OCI-LY7 (cell line): Measurements from ENCODE around the gene HINFP. TPM values are rescaled to one million over a fixed set of nuclear protein-coding genes. Genes with fewer than 3 reads are reported as not detected.
A peak's percentile ranks its signal among the peaks of the same experiment; 100 is the strongest.

Experiments
- BruUV-seq: library from RNA; stranded (reverse); fragments of 400-500 nt; replicated peaks from 2 replicates; lab custom pipeline; 2021; lab: Mats Ljungman, UMichigan
- CTCF ChIA-PET: fragments of 300-600 bp; sonication (Branson Sonifier 250); formaldehyde crosslinking; loops from one replicate; lab custom pipeline; 2022; ENCODE audit warnings: antibody characterized with exemption; ENCODE audit not compliant: unreplicated experiment; lab: Charles Lee
- POLR2A ChIA-PET: fragments of 300-600 bp; sonication (Branson Sonifier 250); formaldehyde crosslinking; loops from one replicate; lab custom pipeline; 2022; ENCODE audit warnings: antibody characterized with exemption; lab: Charles Lee
- DNase-seq: peaks from one replicate; pipeline ENCODE4 v3.0.0-alpha.2; 2015; ENCODE audit warnings: low spot score
- H2AFZ ChIP-seq: fragments of 200-600 bp; sonication (generic), shearing (Covaris generic); 2 replicates; pipeline ENCODE4 v1.6.1; 2014; ENCODE audit warnings: mild to moderate bottlenecking, antibody characterized with exemption, low read length, moderate library complexity
- H3K27ac ChIP-seq: fragments of 200-600 bp; sonication (generic); 2 replicates; pipeline ENCODE4 v1.5.1; 2014; ENCODE audit warnings: mixed run types, low read depth, mild to moderate bottlenecking, moderate library complexity, low read length, inconsistent platforms; ENCODE audit not compliant: poor library complexity, severe bottlenecking
- H3K36me3 ChIP-seq: fragments of 200-600 bp; sonication (generic); 2 replicates; pipeline ENCODE4 v1.6.1; 2014; ENCODE audit warnings: mild to moderate bottlenecking, antibody characterized with exemption, low read length, moderate library complexity, mixed read lengths; ENCODE audit not compliant: insufficient read depth
- H3K4me1 ChIP-seq: fragments of 200-600 bp; sonication (generic); 2 replicates; pipeline ENCODE4 v1.5.1; 2014; ENCODE audit warnings: mild to moderate bottlenecking, low read length; ENCODE audit not compliant: insufficient read depth, poor library complexity, severe bottlenecking
- H3K4me2 ChIP-seq: fragments of 200-600 bp; sonication (generic); 2 replicates; pipeline ENCODE4 v1.6.1; 2014; ENCODE audit warnings: mild to moderate bottlenecking, low read length
- H3K4me3 ChIP-seq: fragments of 200-600 bp; sonication (generic); 2 replicates; pipeline ENCODE4 v1.5.1; 2014; ENCODE audit warnings: mild to moderate bottlenecking, low read depth, low read length; ENCODE audit not compliant: poor library complexity, severe bottlenecking
- H3K79me2 ChIP-seq: fragments of 200-600 bp; sonication (generic); 2 replicates; pipeline ENCODE4 v1.6.1; 2016; ENCODE audit warnings: low read depth, mild to moderate bottlenecking, low read length, moderate library complexity, mixed read lengths; ENCODE audit not compliant: insufficient read depth
- H3K9me2 ChIP-seq: fragments of 200-600 bp; sonication (generic); 2 replicates; pipeline ENCODE4 v1.6.1; 2016; ENCODE audit warnings: mild to moderate bottlenecking, low read length, mixed read lengths; ENCODE audit not compliant: insufficient read depth
- H3K9me3 ChIP-seq: fragments of 200-600 bp; sonication (generic); 2 replicates; pipeline ENCODE4 v1.6.1; 2014; ENCODE audit warnings: mild to moderate bottlenecking, mixed run types, low read length, mixed read lengths
- H4K20me1 ChIP-seq: fragments of 200-600 bp; sonication (generic); 2 replicates; pipeline ENCODE4 v1.6.1; 2014; ENCODE audit warnings: mild to moderate bottlenecking, antibody characterized with exemption, low read length, moderate library complexity, mixed read lengths; ENCODE audit not compliant: insufficient read depth
- EZH2phosphoT487 ChIP-seq: fragments of 200-600 bp; sonication (generic); IDR thresholded peaks from 2 replicates; pipeline ENCODE4 v1.6.1; 2018; ENCODE audit warnings: low read depth, borderline replicate concordance, mild to moderate bottlenecking, mixed run types, antibody characterized with exemption, low read length, moderate library complexity, mixed read lengths
- intact Hi-C: fragments of 100-400 bp; cut with micrococcal nuclease; formaldehyde crosslinking; loops from one replicate; pipeline ENCODE4 v1.10.0; 2022; ENCODE audit not compliant: unreplicated experiment
- total RNA-seq, 2 experiments: library from RNA; depleted of rRNA in 1 of 2; stranded (reverse); fragments of >200 nt in 1 of 2; shearing (Covaris generic) in 1 of 2; gene quantifications; 2 replicates each; pipeline ENCODE4 v1.2.3, GENCODE V29; 2014 to 2022
- TF ChIP-seq, protein P1 (sequence below): fragments of 200-600 bp; sonication (generic); conservative IDR thresholded peaks from 2 replicates; pipeline ENCODE4 v1.5.1; 2014; ENCODE audit warnings: mild to moderate bottlenecking, antibody characterized with exemption, low read length, moderate library complexity, mixed read lengths

Gene HINFP
- total RNA-seq, 2 experiments from 2014 or later, result 27.7 to 29.6 TPM

DNA sequence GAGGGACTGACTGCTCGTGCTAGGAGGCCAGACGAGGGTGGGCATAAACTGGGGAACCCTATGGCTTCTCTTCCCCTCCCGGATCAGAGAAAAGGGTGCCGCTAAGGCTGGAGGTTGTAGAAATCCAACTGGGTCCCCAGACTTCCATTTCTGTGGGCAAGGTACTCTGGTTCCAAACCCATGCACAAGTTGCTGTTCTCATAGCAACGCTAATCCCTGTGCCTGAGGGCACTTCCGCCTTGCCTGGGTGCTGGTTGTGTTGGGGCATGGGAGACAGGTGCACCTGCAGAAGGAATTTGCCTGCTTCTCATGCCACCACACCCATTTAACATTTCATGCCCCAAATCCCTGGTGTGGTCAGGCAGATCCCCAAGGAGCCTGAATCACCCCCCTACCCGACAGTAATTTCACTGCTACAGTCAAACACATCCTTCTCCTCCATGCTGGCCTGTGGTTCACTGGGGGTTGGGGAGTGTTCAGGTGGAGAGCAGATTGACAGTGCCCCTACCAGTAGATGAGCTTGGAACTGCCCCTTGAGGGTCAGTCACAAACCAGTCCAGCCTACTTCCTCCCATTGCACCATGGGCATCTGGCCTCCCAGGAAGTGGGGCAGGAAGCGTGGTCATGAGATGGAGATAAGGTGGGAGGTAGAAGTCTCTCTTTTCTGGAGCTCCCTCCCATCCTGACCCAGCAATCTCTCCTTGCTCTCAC, 13.1 kb upstream of the HINFP start:
- CTCF ChIA-PET, result interaction anchor here (1.4 kb wide), 1 partner anchor 13 kb away, joined by 7 read pairs; the partner anchor contains the start of gene HINFP
- peaks cover 7% of the 10 kb centered on the region; the same call in 1 of the 2 replicates for H3K36me3 ChIP-seq
- peak overlapping the region; percentile 41 for H3K27ac ChIP-seq
- H4K20me1 ChIP-seq, result no peaks in the 10 kb centered on the region
- H3K4me3 ChIP-seq, result peak overlapping the region; percentile 93
- BruUV-seq, result no TSS peak
- no peaks in the 10 kb centered on the region for H3K9me3 ChIP-seq
- peak; percentile 71 for DNase-seq
- intact Hi-C loops, result loop anchor here (1.0 kb wide), 1 partner anchor 13 kb away; the partner anchor contains the start of gene HINFP
- H3K4me2 ChIP-seq, result peak overlapping the region; percentile 99
- no peaks in the 10 kb centered on the region for H3K9me2 ChIP-seq
- peaks cover 6% of the 10 kb centered on the region; the same call in 1 of the 2 replicates for H3K79me2 ChIP-seq
- peak overlapping the region; percentile 11; the same call in 1 of the 2 replicates for H2AFZ ChIP-seq
- H3K4me1 ChIP-seq, result peaks cover 26% of the 10 kb centered on the region
- TF ChIP-seq, protein P1, sequence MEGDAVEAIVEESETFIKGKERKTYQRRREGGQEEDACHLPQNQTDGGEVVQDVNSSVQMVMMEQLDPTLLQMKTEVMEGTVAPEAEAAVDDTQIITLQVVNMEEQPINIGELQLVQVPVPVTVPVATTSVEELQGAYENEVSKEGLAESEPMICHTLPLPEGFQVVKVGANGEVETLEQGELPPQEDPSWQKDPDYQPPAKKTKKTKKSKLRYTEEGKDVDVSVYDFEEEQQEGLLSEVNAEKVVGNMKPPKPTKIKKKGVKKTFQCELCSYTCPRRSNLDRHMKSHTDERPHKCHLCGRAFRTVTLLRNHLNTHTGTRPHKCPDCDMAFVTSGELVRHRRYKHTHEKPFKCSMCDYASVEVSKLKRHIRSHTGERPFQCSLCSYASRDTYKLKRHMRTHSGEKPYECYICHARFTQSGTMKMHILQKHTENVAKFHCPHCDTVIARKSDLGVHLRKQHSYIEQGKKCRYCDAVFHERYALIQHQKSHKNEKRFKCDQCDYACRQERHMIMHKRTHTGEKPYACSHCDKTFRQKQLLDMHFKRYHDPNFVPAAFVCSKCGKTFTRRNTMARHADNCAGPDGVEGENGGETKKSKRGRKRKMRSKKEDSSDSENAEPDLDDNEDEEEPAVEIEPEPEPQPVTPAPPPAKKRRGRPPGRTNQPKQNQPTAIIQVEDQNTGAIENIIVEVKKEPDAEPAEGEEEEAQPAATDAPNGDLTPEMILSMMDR, result no peak
- POLR2A ChIA-PET, result interaction anchor here (0.5 to 4.0 kb wide), 6 partner anchors 10 to 1100 kb away, joined by 3 to 41 read pairs (median 6); partner anchors contain the start of genes HINFP and VPS11

DNA sequence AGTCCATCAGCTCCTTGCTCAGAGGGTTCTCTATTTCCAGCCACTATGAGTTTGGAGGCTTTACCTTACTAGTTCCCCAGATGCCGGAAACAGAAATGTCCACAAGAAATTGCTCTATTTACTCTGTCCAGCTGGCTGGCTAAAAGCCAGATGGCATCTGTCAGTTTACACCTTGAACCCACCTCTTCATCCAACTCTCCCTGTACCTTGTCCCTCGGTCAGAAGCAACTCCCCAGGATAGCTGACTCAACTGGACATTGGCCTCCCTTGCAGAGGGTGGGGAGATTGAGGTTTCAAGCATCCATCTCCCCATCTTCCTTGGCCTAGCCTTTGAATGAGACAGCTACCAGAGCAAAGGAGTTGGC, 12.5 kb upstream of the HINFP start:
- intact Hi-C loops, result loop anchor here (1.0 kb wide), 1 partner anchor 12 kb away; the partner anchor contains the start of gene HINFP
- H3K4me2 ChIP-seq, result peak overlapping the region; percentile 99
- H3K36me3 ChIP-seq, result peaks cover 10% of the 10 kb centered on the region
- peaks cover 6% of the 10 kb centered on the region; the same call in 1 of the 2 replicates for H3K79me2 ChIP-seq
- TF ChIP-seq, protein P1, result no peak
- no peak for TF ChIP-seq EZH2phosphoT487
- no peak for DNase-seq
- ChIA-PET CTCF (interaction anchor here (1.4 kb wide), 1 partner anchor 12 kb away, joined by 7 read pairs; the partner anchor contains the start of gene HINFP), POLR2A (interaction anchor here (0.5 to 4.0 kb wide), 7 partner anchors 10 to 1101 kb away, joined by 3 to 41 read pairs (median 3); partner anchors contain the start of genes HINFP and VPS11)
- no peaks in the 10 kb centered on the region for H3K9me3 ChIP-seq
- no peaks in the 10 kb centered on the region for H4K20me1 ChIP-seq
- no TSS peak for BruUV-seq
- peak overlapping the region; percentile 93 for H3K4me3 ChIP-seq
- H2AFZ ChIP-seq, result no peak overlapping the region
- H3K27ac ChIP-seq, result peak overlapping the region; percentile 41
- no peaks in the 10 kb centered on the region for H3K9me2 ChIP-seq
- H3K4me1 ChIP-seq, result peaks cover 21% of the 10 kb centered on the region
